HL-60 (cell line): ENCODE data around the gene ZIC5.

ENCODE experiments used
- CTCF ChIP-seq: IDR thresholded peaks from one replicate; pipeline ENCODE4 v1.5.1; 2011; ENCODE audit warnings: low read length, control low read depth, inconsistent platforms; ENCODE audit not compliant: insufficient read depth
- POLR2AphosphoS5 ChIP-seq: IDR thresholded peaks from 2 replicates; pipeline ENCODE4 v1.6.1; 2012; ENCODE audit warnings: low read depth
- SPI1 ChIP-seq: IDR thresholded peaks from 2 replicates; pipeline ENCODE4 v1.6.1; 2012; ENCODE audit warnings: low read depth, mild to moderate bottlenecking, borderline replicate concordance
- TF ChIP-seq, protein P1 (sequence below): IDR thresholded peaks from 2 replicates; pipeline ENCODE4 v1.6.1; 2012; ENCODE audit warnings: low read depth; ENCODE audit not compliant: insufficient replicate concordance

GRCh38 chr13:99941911-99942310 is 29.7 kb downstream of the ZIC5 start:
- TF ChIP-seq POLR2AphosphoS5 (no peak), CTCF (no peak), SPI1 (no peak)
- TF ChIP-seq, protein P1, sequence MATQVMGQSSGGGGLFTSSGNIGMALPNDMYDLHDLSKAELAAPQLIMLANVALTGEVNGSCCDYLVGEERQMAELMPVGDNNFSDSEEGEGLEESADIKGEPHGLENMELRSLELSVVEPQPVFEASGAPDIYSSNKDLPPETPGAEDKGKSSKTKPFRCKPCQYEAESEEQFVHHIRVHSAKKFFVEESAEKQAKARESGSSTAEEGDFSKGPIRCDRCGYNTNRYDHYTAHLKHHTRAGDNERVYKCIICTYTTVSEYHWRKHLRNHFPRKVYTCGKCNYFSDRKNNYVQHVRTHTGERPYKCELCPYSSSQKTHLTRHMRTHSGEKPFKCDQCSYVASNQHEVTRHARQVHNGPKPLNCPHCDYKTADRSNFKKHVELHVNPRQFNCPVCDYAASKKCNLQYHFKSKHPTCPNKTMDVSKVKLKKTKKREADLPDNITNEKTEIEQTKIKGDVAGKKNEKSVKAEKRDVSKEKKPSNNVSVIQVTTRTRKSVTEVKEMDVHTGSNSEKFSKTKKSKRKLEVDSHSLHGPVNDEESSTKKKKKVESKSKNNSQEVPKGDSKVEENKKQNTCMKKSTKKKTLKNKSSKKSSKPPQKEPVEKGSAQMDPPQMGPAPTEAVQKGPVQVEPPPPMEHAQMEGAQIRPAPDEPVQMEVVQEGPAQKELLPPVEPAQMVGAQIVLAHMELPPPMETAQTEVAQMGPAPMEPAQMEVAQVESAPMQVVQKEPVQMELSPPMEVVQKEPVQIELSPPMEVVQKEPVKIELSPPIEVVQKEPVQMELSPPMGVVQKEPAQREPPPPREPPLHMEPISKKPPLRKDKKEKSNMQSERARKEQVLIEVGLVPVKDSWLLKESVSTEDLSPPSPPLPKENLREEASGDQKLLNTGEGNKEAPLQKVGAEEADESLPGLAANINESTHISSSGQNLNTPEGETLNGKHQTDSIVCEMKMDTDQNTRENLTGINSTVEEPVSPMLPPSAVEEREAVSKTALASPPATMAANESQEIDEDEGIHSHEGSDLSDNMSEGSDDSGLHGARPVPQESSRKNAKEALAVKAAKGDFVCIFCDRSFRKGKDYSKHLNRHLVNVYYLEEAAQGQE = no peak
